ENCODE measurements around the gene ASB13.
A peak's percentile ranks its signal among the peaks of the same experiment; 100 is the strongest.

The ASB13 gene

DNA sequence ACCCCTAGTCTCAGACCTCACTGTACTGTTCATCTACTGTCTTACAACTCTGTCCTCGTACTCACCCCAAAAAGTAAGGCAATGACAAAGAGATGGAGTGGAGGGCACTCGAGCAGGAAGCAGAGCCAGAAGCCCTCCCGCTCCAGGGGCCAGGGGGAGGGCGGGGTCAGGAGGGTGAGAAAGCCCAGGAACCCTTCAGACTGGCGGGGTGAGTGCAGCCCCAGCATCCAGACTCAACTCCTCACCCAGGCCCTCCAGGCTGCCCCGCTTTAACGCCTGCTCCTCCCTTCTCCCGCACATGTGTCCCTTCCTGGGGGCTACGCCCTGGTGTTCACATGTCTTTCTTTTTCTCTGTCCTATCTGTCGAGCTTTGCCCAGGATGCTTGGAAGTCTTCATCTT, 75.6 kb downstream of the ASB13 start:
- TF ChIP-seq, protein P1, sequence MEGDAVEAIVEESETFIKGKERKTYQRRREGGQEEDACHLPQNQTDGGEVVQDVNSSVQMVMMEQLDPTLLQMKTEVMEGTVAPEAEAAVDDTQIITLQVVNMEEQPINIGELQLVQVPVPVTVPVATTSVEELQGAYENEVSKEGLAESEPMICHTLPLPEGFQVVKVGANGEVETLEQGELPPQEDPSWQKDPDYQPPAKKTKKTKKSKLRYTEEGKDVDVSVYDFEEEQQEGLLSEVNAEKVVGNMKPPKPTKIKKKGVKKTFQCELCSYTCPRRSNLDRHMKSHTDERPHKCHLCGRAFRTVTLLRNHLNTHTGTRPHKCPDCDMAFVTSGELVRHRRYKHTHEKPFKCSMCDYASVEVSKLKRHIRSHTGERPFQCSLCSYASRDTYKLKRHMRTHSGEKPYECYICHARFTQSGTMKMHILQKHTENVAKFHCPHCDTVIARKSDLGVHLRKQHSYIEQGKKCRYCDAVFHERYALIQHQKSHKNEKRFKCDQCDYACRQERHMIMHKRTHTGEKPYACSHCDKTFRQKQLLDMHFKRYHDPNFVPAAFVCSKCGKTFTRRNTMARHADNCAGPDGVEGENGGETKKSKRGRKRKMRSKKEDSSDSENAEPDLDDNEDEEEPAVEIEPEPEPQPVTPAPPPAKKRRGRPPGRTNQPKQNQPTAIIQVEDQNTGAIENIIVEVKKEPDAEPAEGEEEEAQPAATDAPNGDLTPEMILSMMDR (IDR thresholded peaks at IDR 0.05; ENCODE audit: insufficient read depth, low read depth, low read length, missing control alignments), result no peak
- H3K4me3 ChIP-seq (ENCODE audit: low read depth, low read length), result no peak overlapping the region
- DNase-seq (ENCODE audit: low read depth), result no peak

DNA sequence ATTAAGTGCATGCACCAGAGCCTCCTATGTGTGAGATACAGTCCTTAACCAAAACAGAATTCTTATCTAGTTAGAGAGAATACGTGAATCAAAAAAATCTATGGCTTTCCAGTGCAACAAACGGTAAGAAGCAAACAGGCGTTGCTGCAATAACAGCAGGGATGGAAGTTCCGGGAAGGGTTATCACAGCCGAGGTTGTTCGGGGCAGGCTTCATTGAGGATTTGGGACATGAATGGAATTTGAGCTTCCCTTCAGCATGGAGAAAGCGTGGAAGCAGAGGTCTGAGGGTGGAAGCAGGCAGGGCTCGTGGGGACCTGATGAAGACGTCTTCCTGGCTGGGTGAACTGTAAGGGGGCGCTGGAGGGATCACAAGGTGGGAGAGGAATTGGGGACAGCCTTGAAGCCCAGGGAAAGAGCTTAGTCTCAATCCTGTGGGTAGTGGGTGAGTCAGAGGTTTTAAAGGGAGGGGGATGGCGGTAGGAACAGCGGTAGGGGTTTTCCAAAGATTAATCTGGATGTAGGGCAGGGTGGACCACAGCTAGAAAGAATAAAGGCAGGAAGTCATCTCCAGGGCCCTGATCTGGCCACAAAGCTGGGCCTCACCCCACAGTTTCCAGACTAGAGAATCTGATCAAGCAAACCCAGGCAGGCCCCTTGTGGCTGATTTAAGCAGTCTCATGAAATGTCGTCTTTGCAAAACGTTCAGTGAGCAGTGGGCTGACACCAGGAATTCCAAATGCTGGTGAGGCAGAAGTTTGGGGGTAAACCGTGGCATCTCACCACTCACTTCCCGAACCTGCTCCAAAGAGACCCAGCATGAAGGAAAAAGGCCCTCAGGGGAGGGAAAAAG, 76.5 kb downstream of the ASB13 start:
- H3K4me3 ChIP-seq (ENCODE audit: low read depth, low read length), result no peak overlapping the region
- TF ChIP-seq, protein P1 (IDR thresholded peaks at IDR 0.05; ENCODE audit: insufficient read depth, low read depth, low read length, missing control alignments), result no peak
- DNase-seq (ENCODE audit: low read depth), result peak; percentile 18

DNA sequence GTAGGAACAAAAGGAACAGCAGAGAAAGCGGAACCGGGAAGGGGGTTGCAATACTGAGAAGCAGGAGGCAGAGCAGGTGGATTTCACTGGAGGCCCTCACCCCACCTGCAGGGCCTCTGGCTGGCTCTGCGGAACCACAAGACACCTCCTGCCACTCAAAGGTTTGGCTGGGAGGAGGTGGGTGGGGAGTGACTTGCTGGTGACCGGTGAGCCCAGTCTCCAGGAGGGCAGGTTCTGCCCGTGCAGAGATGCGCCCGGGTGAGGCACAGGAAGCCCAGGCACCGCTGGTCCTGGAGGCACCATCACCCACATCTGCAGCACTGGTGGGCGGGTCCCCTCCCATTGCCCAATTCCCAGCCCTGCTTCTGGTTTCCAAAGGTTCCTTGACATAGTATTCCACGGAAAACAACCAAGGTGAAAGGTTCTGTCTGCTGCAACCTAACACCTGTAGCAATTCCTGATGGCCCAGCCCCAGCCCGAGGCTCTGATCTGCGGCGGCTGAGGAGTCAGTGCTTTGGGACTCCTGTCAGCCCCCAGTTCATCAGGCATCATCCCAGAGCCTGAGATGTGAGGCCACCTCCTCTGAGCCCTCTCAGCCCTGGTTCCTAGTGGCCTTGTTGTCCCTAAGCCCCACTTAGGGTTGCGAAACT, 77.3 kb downstream of the ASB13 start:
- TF ChIP-seq, protein P1 (IDR thresholded peaks at IDR 0.05; ENCODE audit: insufficient read depth, low read depth, low read length, missing control alignments), result no peak
- H3K4me3 ChIP-seq (ENCODE audit: low read depth, low read length), result no peak overlapping the region
- DNase-seq (ENCODE audit: low read depth), result no peak

Data from GM12865 (cell line).